ENCODE data around the gene DSCAM. TPM values are rescaled to one million over a fixed set of nuclear protein-coding genes. Genes with fewer than 3 reads are reported as not detected.

The DSCAM gene
- polyA plus RNA-seq, 1 experiment: not detected

DNA sequence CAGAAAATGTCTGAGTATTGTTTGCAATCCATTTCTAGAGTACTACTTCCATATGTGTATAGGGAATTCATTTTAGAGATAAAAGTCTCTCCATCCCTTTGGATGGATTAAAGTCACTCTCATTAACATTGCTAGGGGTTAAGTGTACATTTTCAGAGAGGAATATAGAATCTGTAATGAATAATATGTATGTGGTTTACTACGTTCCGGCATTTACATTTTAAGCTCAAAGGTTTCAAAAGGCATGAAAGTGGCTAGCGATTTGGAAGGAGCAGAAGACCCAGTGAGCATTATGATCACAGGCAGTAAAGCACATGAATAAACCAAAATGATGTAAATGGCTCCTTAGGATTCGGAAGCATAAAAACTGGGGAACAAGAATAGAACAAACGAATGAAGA, 123.0 kb downstream of the DSCAM start:
- no peak overlapping the region for H3K27ac ChIP-seq (ENCODE audit: low read depth, low read length)
- H3K27me3 ChIP-seq (ENCODE audit: control insufficient read depth, insufficient read depth, low read length): no peaks in the 10 kb centered on the region
- H3K4me3 ChIP-seq (ENCODE audit: low read depth, low read length): no peak overlapping the region
- TF ChIP-seq, protein P1, sequence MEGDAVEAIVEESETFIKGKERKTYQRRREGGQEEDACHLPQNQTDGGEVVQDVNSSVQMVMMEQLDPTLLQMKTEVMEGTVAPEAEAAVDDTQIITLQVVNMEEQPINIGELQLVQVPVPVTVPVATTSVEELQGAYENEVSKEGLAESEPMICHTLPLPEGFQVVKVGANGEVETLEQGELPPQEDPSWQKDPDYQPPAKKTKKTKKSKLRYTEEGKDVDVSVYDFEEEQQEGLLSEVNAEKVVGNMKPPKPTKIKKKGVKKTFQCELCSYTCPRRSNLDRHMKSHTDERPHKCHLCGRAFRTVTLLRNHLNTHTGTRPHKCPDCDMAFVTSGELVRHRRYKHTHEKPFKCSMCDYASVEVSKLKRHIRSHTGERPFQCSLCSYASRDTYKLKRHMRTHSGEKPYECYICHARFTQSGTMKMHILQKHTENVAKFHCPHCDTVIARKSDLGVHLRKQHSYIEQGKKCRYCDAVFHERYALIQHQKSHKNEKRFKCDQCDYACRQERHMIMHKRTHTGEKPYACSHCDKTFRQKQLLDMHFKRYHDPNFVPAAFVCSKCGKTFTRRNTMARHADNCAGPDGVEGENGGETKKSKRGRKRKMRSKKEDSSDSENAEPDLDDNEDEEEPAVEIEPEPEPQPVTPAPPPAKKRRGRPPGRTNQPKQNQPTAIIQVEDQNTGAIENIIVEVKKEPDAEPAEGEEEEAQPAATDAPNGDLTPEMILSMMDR (IDR thresholded peaks at IDR 0.05; ENCODE audit: low read depth, low read length): no peak
- POLR2A ChIA-PET: no interaction called here
- H3K9me3 ChIP-seq (ENCODE audit: control insufficient read depth, insufficient read depth, low read length): peaks cover 12% of the 10 kb centered on the region
- CTCF ChIA-PET: no interaction called here
- no peak for DNase-seq (ENCODE audit: low read depth, low spot score)

DNA sequence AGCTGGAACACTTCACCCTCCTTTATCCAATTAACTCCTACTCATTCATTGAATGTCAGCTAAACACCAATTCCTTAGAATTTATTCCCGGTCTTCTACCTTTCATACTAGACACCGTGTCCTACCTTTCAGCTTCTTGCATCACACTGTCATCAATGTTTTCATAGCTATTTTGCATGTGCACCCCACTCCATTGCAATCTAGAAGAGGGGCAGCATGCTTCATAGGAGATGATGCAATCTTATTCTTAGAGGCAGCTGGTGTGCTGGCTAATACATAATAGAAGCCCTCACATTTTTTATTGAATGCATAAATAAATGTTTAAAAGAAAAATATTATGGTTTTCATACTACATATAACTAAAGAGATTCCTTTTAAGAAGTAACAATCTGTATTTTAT, 123.6 kb downstream of the DSCAM start:
- ChIA-PET CTCF (no interaction called here), POLR2A (no interaction called here)
- DNase-seq (ENCODE audit: low read depth, low spot score): no peak
- Histone ChIP-seq H3K4me3 (ENCODE audit: low read depth, low read length) (no peak overlapping the region), H3K27ac (ENCODE audit: low read depth, low read length) (no peak overlapping the region), H3K9me3 (ENCODE audit: control insufficient read depth, insufficient read depth, low read length) (peaks cover 14% of the 10 kb centered on the region), H3K27me3 (ENCODE audit: control insufficient read depth, insufficient read depth, low read length) (no peaks in the 10 kb centered on the region)
- TF ChIP-seq, protein P1 (IDR thresholded peaks at IDR 0.05; ENCODE audit: low read depth, low read length): no peak

DNA sequence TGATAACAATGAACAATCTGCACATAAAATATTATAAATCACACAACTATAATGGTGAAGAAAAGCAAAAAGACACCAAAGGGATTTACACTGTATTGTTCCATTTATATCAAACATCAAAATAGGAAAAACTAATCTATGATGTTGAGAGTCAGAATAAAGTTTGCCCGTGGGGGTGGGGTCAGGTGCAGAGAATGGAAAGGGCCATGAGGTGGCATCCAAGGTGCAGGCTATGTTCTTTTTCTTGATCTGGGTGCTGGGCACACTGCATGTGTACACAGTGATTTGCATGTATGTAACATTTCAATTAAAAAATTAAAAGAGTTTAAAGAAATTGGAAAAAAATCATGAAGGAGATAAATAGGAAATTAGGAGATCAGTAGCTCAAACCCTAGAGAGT, 127.3 kb downstream of the DSCAM start:
- TF ChIP-seq, protein P1 (IDR thresholded peaks at IDR 0.05; ENCODE audit: low read depth, low read length): no peak
- Histone ChIP-seq H3K4me3 (ENCODE audit: low read depth, low read length) (no peak overlapping the region), H3K27me3 (ENCODE audit: control insufficient read depth, insufficient read depth, low read length) (no peaks in the 10 kb centered on the region), H3K27ac (ENCODE audit: low read depth, low read length) (no peak overlapping the region), H3K9me3 (ENCODE audit: control insufficient read depth, insufficient read depth, low read length) (peaks cover 7% of the 10 kb centered on the region; the same call in 1 of the 2 replicates)
- CTCF ChIA-PET: no interaction called here
- no peak for DNase-seq (ENCODE audit: low read depth, low spot score)
- POLR2A ChIA-PET: no interaction called here

DNA sequence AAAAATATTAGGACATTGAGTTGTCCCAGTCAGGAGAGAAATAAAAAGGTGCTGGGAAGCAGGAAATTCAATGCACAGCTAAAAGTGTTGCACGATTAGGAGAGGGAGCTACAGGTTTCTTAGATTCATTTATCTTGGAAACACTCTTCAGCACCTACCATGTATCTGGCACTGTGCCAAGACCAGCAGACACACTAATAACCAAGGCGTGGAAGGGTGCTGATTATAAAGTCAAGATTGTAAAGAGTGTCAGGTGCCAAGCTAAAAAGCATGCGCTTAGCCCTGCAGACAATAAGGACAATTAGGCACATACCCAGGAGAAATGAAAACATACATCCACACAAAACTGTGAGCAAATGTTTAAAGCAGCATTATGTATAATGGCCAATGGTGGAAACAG, 129.9 kb downstream of the DSCAM start:
- Histone ChIP-seq H3K27me3 (ENCODE audit: control insufficient read depth, insufficient read depth, low read length) (no peaks in the 10 kb centered on the region), H3K9me3 (ENCODE audit: control insufficient read depth, insufficient read depth, low read length) (peaks cover 9% of the 10 kb centered on the region; the same call in 1 of the 2 replicates), H3K4me3 (ENCODE audit: low read depth, low read length) (no peak overlapping the region), H3K27ac (ENCODE audit: low read depth, low read length) (no peak overlapping the region)
- POLR2A ChIA-PET: no interaction called here
- TF ChIP-seq, protein P1 (IDR thresholded peaks at IDR 0.05; ENCODE audit: low read depth, low read length): no peak
- CTCF ChIA-PET: no interaction called here
- DNase-seq (ENCODE audit: low read depth, low spot score): no peak

DNA sequence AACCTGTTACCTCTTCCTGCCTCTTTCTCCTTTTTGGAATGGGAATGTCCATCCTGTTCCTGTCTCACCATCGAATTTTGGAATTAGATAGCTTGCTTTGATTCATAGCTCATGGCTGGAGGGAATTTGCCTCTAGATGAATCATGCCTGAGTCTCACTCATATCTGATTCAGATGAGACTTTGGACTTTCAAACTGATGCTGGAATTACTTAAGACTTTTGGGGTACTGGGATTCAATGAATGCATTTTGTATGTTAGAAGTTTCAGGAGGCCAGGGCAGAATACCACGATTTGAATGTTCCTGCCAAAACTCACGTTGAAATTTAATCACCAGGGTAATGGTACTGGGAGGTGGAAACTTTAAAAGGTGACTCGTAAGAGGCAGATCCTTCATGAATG, 132.4 kb downstream of the DSCAM start:
- Histone ChIP-seq H3K27me3 (ENCODE audit: control insufficient read depth, insufficient read depth, low read length) (no peaks in the 10 kb centered on the region), H3K4me3 (ENCODE audit: low read depth, low read length) (no peak overlapping the region), H3K27ac (ENCODE audit: low read depth, low read length) (no peak overlapping the region), H3K9me3 (ENCODE audit: control insufficient read depth, insufficient read depth, low read length) (peaks cover 18% of the 10 kb centered on the region; the same call in 1 of the 2 replicates)
- TF ChIP-seq, protein P1 (IDR thresholded peaks at IDR 0.05; ENCODE audit: low read depth, low read length): no peak
- DNase-seq (ENCODE audit: low read depth, low spot score): no peak
- POLR2A ChIA-PET: no interaction called here
- CTCF ChIA-PET: no interaction called here
